ENCODE measurements around the gene CERS4.

- TF ChIP-seq POLR2A (IDR thresholded peaks at IDR 0.05; ENCODE audit: low read length) (no peak), GATA1 (IDR thresholded peaks at IDR 0.05; ENCODE audit: low read depth, low read length) (no peak)
Measured at GRCh38 chr19:8224394-8225145, 15.4 kb downstream of the CERS4 start.
